Sigmoid colon (tissue), 7 donors: ENCODE data around the gene CYB5R3. TPM values are rescaled to one million over a fixed set of nuclear protein-coding genes. Genes with fewer than 3 reads are reported as not detected.

ENCODE experiments used
- DNase-seq: peaks from one replicate; pipeline ENCODE4 v3.0.0-alpha.2; 2019
- H3K27ac ChIP-seq, 4 donors: fragments of 200-600 bp; sonication (generic); one replicate each; pipeline ENCODE4 v1.5.1; 2016 to 2019; ENCODE audit warnings: mild to moderate bottlenecking in 1 of 4
- H3K27me3 ChIP-seq, 3 donors: fragments of 200-600 bp; sonication (generic); one replicate each; pipeline ENCODE4 v1.5.1; 2019; ENCODE audit warnings: mild to moderate bottlenecking in 1 of 3
- H3K36me3 ChIP-seq, 4 donors: fragments of 200-600 bp; sonication (generic); one replicate each; pipeline ENCODE4 v1.5.1; 2016 to 2019
- H3K4me1 ChIP-seq, 4 donors: fragments of 200-600 bp; sonication (generic); one replicate each; pipeline ENCODE4 v1.5.1; 2017 to 2019
- H3K4me3 ChIP-seq, 4 donors: fragments of 200-600 bp; sonication (generic); one replicate each; pipeline ENCODE4 v1.5.1; 2017 to 2019; ENCODE audit warnings: mild to moderate bottlenecking in 2 of 4, moderate library complexity in 1 of 4
- H3K9me3 ChIP-seq, 4 donors: fragments of 200-600 bp in 3 of 4; sonication (generic) in 3 of 4; one replicate each; pipeline versions ENCODE4 v1.5.1 to v1.6.1; 2013 to 2019
- CTCF ChIP-seq, 4 experiments: fragments of 450-650 bp in 3 of 4; fragments of 200-600 bp in 1 of 4; IDR thresholded peaks; one replicate each; pipeline ENCODE4 v1.5.1; 2016 to 2019; ENCODE audit warnings: antibody characterized with exemption in 4 of 4, mild to moderate bottlenecking in 3 of 4, moderate library complexity in 2 of 4
- EP300 ChIP-seq, 4 donors: sonication (generic); formaldehyde crosslinking; IDR thresholded peaks; one replicate each; pipeline ENCODE4 v1.6.1; 2017; ENCODE audit warnings: antibody characterized with exemption in 4 of 4
- POLR2A ChIP-seq, 2 donors: fragments of 450-650 bp; IDR thresholded peaks; one replicate each; pipeline ENCODE4 v1.6.1; 2016; ENCODE audit warnings: antibody characterized with exemption in 2 of 2, mild to moderate bottlenecking in 2 of 2, moderate library complexity in 2 of 2
- POLR2AphosphoS5 ChIP-seq, 4 donors: sonication (generic); formaldehyde crosslinking; IDR thresholded peaks; one replicate each; pipeline ENCODE4 v1.6.1; 2017; ENCODE audit warnings: antibody characterized with exemption in 4 of 4
- WGBS, 2 donors: extraction: QIAGEN DNeasy Blood & Tissue Kit; methylation state at CpG; one replicate each; pipeline ENCODE4 v1.1.7; 2013; 5-methylcytosine and 5-hydroxymethylcytosine counted together
- intact Hi-C: fragments of 100-400 bp; cut with DNase I; formaldehyde crosslinking; loops from one replicate; pipeline ENCODE4 v1.15.1; 2023
- polyA plus RNA-seq, 3 donors: library from polyadenylated mRNA; stranded (reverse); fragments of 200-250 nt; gene quantifications; one replicate each; pipeline ENCODE4 v1.2.3, GENCODE V29; 2013
- total RNA-seq, 4 donors: library from RNA; depleted of rRNA; stranded (reverse); fragments of >200 nt; gene quantifications; one replicate each; pipeline ENCODE4 v1.1.0, GENCODE V29; 2016
- donor health status: healthy with polysubstance abuse.
- donor health status: Bipolar disorder and iron deficiency.
- donor health status: healthy.

The CYB5R3 gene
- total and polyA plus RNA-seq, 7 donors: 44.9 to 158 (median 78.7) TPM

- WGBS, 2 donors: 28 to 48% methylated on average over 9 of the region's 9 CpGs
- intact Hi-C loops: no loop called here
- H3K27ac ChIP-seq: no peak overlapping the region
Measured at GRCh38 chr22:42655693-42656092, 6.5 kb upstream of the CYB5R3 start.

GRCh38 chr22:42654436-42655073 lies 5.4 kb upstream of the CYB5R3 start:
- Histone ChIP-seq H3K9me3 (no peaks in the 10 kb centered on the region), H3K36me3 (no peaks in the 10 kb centered on the region), H3K27ac (no peak overlapping the region), H3K4me3 (no peak overlapping the region), H3K27me3 (no peaks in the 10 kb centered on the region), H3K4me1 (peaks cover 0 to 5% (median 1%) of the 10 kb centered on the region in 4 donors)
- DNase-seq: no peak
- TF ChIP-seq EP300 (IDR thresholded peaks at IDR 0.05) (no peak), CTCF (IDR thresholded peaks at IDR 0.05) (no peak), POLR2AphosphoS5 (IDR thresholded peaks at IDR 0.05) (no peak), POLR2A (IDR thresholded peaks at IDR 0.05) (no peak)
- intact Hi-C loops: no loop called here
- 84 to 93% methylated on average over 7 of the region's 7 CpGs for WGBS, 2 donors

More at GRCh38 chr22:42655693-42656092, 6.5 kb upstream of the CYB5R3 start:
- no peaks in the 10 kb centered on the region for H3K9me3 ChIP-seq
- DNase-seq: no peak
- no peak overlapping the region for H3K4me3 ChIP-seq
- H3K4me1 ChIP-seq: no peaks in the 10 kb centered on the region
- TF ChIP-seq POLR2AphosphoS5 (IDR thresholded peaks at IDR 0.05): no peak
- no peaks in the 10 kb centered on the region for H3K36me3 ChIP-seq
- no peaks in the 10 kb centered on the region for H3K27me3 ChIP-seq

- Histone ChIP-seq H3K27ac (no peak overlapping the region), H3K4me1 (peaks cover 0 to 6% (median 2%) of the 10 kb centered on the region in 4 donors), H3K27me3 (no peaks in the 10 kb centered on the region), H3K36me3 (no peaks in the 10 kb centered on the region), H3K9me3 (no peaks in the 10 kb centered on the region), H3K4me3 (no peak overlapping the region)
- TF ChIP-seq CTCF (IDR thresholded peaks at IDR 0.05) (no peak), EP300 (IDR thresholded peaks at IDR 0.05) (no peak), POLR2AphosphoS5 (IDR thresholded peaks at IDR 0.05) (no peak)
- 75 to 88% methylated on average over 4 of the region's 4 CpGs for WGBS, 2 donors
- DNase-seq: no peak
- intact Hi-C loops: no loop called here
Measured at GRCh38 chr22:42653999-42654398, 4.8 kb upstream of the CYB5R3 start.

GRCh38 chr22:42651134-42651533 lies 1.9 kb upstream of the CYB5R3 start:
- Histone ChIP-seq H3K27ac (no peak overlapping the region), H3K36me3 (no peaks in the 10 kb centered on the region), H3K27me3 (no peaks in the 10 kb centered on the region), H3K9me3 (no peaks in the 10 kb centered on the region), H3K4me3 (no peak overlapping the region), H3K4me1 (peaks cover 0 to 32% (median 26%) of the 10 kb centered on the region in 4 donors)
- TF ChIP-seq EP300 (IDR thresholded peaks at IDR 0.05) (no peak), CTCF (IDR thresholded peaks at IDR 0.05) (no peak), POLR2A (IDR thresholded peaks at IDR 0.05) (no peak), POLR2AphosphoS5 (IDR thresholded peaks at IDR 0.05) (no peak)
- DNase-seq: no peak
- intact Hi-C loops: no loop called here
- 69 to 83% methylated on average over 7 of the region's 7 CpGs for WGBS, 2 donors

- intact Hi-C loops: loop anchor here (5.0 to 10.0 kb wide), 3 partner anchors 206 to 539 kb away; partner anchors contain the start of genes ARFGAP3, PACSIN2 and TTLL12
- 1 to 2% methylated on average over 49 of the region's 49 CpGs for WGBS, 2 donors
- no peaks in the 10 kb centered on the region for H3K36me3 ChIP-seq
Measured at GRCh38 chr22:42648368-42649245, 585 bp downstream of the CYB5R3 start.

More at GRCh38 chr22:42648368-42649245, 585 bp downstream of the CYB5R3 start:
- DNase-seq: no peak
- Histone ChIP-seq H3K4me1 (peaks cover 0 to 57% (median 52%) of the 10 kb centered on the region in 4 donors), H3K9me3 (no peaks in the 10 kb centered on the region), H3K27ac (peak overlapping the region; percentile 95 to 98 (median 96)), H3K27me3 (no peaks in the 10 kb centered on the region), H3K4me3 (peak overlapping the region; percentile 95 to 99 (median 97))
- TF ChIP-seq CTCF (IDR thresholded peaks at IDR 0.05) (no peak), POLR2A (IDR thresholded peaks at IDR 0.05) (peak; percentile 14 to 69), POLR2AphosphoS5 (IDR thresholded peaks at IDR 0.05) (peak in 3 of 4 donors; percentile 30 to 55 (median 32)), EP300 (IDR thresholded peaks at IDR 0.05) (no peak)
